HCEC 1CT (cell line): Measurements from ENCODE around the gene LCP2.

Experiments
- DNase-seq: peaks from one replicate; pipeline ENCODE4 v3.0.0-alpha.2; 2017

Gene LCP2

GRCh38 chr5:170314541-170315095, 17.0 kb upstream of the LCP2 start:
- DNase-seq, result no peak

GRCh38 chr5:170313816-170314215, 16.2 kb upstream of the LCP2 start:
- DNase-seq, result no peak

GRCh38 chr5:170313344-170313743, 15.8 kb upstream of the LCP2 start:
- no peak for DNase-seq

- no peak for DNase-seq
These were observed 15.1 kb upstream of the LCP2 start for GRCh38 chr5:170312666-170313065.

GRCh38 chr5:170312301-170312595, 14.7 kb upstream of the LCP2 start:
- DNase-seq, result no peak

- DNase-seq, result no peak
These were observed 14.1 kb upstream of the LCP2 start for GRCh38 chr5:170311511-170312300.

GRCh38 chr5:170310256-170310926, 12.8 kb upstream of the LCP2 start:
- no peak for DNase-seq

GRCh38 chr5:170308686-170309085, 11.1 kb upstream of the LCP2 start:
- no peak for DNase-seq

GRCh38 chr5:170307575-170308465, 10.2 kb upstream of the LCP2 start:
- peak; percentile 64 for DNase-seq

GRCh38 chr5:170306381-170306831, 8.8 kb upstream of the LCP2 start:
- DNase-seq, result no peak

GRCh38 chr5:170305646-170306025, 8.1 kb upstream of the LCP2 start:
- DNase-seq, result no peak

- DNase-seq, result no peak
These were observed 7.6 kb upstream of the LCP2 start for GRCh38 chr5:170305016-170305645.

GRCh38 chr5:170303549-170303948, 6.0 kb upstream of the LCP2 start:
- DNase-seq, result no peak

GRCh38 chr5:170302653-170303501, 5.3 kb upstream of the LCP2 start:
- no peak for DNase-seq

- DNase-seq, result no peak
These were observed 4.5 kb upstream of the LCP2 start for GRCh38 chr5:170301981-170302652.

- no peak for DNase-seq
These were observed 3.6 kb upstream of the LCP2 start for GRCh38 chr5:170301149-170301548.

- DNase-seq, result no peak
These were observed 2.9 kb upstream of the LCP2 start for GRCh38 chr5:170300361-170301013.

- no peak for DNase-seq
These were observed 515 bp downstream of the LCP2 start for GRCh38 chr5:170296935-170297588.

- DNase-seq, result no peak
These were observed 1.3 kb downstream of the LCP2 start for GRCh38 chr5:170296036-170296934.
